GM12864 (cell line): Measurements from ENCODE around the gene CDH23.
"Not testable (repeated sequence)": the region's sequence is repeated elsewhere in the genome, so short reads cannot be mapped to it uniquely, and the experiment has no call there.

Experiments used
- DNase-seq: peaks from one replicate; pipeline ENCODE4 v3.0.0-alpha.2; 2011; ENCODE audit warnings: low read depth
- H3K4me3 ChIP-seq: 2 replicates; pipeline ENCODE4 v1.5.1; 2011; ENCODE audit warnings: mild to moderate bottlenecking, low read depth, low read length, control low read depth
- TF ChIP-seq, protein P1 (sequence below): IDR thresholded peaks from 2 replicates; pipeline ENCODE4 v1.5.1; 2011; ENCODE audit warnings: low read depth, mild to moderate bottlenecking, moderate library complexity, low read length, control low read depth, inconsistent platforms; ENCODE audit errors: missing control alignments

Gene CDH23

DNA sequence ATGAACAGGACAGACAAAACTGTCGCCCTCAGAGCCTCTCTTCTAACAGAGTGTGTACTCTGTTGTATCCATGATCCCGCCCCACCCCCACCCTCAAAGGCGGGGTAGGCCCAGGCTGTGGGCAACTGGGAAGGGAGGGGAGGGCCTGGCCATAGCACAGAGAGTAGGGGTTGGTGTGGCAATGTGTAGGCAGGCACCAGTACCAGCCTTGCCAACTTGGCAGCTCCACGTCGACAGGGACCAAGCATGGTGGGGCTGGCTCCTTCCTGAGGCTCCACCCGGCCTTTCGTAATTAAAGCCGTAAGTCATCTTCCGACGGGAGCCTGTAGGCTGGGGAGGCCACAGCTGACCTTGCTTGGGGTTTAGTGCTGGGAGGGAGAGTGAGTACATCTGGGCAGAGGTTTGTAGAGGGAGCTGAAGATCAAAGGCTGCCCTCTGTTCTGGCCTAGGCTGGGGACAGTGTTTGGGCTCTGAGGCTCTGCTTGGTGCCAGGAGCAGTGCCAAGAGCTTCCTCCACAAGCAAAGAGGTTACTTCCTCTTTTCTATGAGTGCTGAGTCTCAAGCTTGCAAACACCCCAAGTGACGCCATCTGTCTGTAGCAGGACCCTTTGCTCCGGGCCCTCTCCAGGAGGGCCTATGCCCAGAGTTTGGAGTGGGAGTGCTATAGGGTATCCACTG lies 201.2 kb downstream of the CDH23 start:
- H3K4me3 ChIP-seq: no peak overlapping the region
- DNase-seq: no peak
- TF ChIP-seq, protein P1, sequence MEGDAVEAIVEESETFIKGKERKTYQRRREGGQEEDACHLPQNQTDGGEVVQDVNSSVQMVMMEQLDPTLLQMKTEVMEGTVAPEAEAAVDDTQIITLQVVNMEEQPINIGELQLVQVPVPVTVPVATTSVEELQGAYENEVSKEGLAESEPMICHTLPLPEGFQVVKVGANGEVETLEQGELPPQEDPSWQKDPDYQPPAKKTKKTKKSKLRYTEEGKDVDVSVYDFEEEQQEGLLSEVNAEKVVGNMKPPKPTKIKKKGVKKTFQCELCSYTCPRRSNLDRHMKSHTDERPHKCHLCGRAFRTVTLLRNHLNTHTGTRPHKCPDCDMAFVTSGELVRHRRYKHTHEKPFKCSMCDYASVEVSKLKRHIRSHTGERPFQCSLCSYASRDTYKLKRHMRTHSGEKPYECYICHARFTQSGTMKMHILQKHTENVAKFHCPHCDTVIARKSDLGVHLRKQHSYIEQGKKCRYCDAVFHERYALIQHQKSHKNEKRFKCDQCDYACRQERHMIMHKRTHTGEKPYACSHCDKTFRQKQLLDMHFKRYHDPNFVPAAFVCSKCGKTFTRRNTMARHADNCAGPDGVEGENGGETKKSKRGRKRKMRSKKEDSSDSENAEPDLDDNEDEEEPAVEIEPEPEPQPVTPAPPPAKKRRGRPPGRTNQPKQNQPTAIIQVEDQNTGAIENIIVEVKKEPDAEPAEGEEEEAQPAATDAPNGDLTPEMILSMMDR: no peak

GRCh38 chr10:71598621-71599055 lies 201.9 kb downstream of the CDH23 start:
- TF ChIP-seq, protein P1: no peak
- DNase-seq: no peak
- H3K4me3 ChIP-seq: no peak overlapping the region

DNA sequence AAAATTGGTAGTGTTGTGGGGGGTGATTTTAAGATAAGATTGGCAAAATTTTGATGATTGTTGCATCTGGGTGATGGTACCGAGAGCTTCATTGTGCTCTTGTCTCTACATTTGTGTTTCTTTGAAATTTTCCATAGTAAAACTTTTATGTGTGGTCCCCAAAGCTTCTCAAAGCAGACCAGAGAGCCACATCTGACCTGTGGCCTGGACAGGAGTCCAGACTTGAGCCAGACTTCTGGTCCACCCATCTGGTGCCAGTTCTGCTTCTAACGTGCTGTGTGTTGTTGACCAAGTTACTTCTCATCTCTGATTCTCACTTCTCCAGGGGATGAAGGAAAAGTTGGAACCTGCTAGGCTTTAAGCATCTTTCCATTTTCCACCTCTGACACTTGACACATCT lies 202.8 kb downstream of the CDH23 start:
- no peak for DNase-seq
- H3K4me3 ChIP-seq: no peak overlapping the region
- TF ChIP-seq, protein P1: no peak

GRCh38 chr10:71600242-71600641 lies 203.5 kb downstream of the CDH23 start:
- not testable (repeated sequence) for DNase-seq, H3K4me3 ChIP-seq

DNA sequence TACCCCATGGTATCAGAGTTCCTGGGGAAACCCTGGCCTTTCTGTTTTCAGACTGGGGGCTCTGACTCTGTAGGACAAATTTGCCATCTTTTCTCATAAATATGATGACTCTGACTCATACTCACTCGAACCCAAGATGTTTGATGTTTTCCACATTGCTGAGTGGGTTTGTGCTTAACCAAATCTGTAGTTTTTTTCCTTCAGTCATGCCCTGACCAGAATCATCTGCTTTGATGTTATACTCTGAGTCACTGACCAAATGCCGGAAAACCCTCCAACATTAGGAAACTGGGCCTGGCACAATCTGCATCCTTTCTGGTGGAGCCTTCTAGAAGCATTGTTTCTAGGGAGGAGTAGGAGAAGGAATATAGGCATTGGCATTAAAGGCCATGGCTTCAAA lies 204.1 kb downstream of the CDH23 start:
- DNase-seq: no peak
- TF ChIP-seq, protein P1: no peak
- H3K4me3 ChIP-seq: no peak overlapping the region

- DNase-seq: no peak
- no peak overlapping the region for H3K4me3 ChIP-seq
- TF ChIP-seq, protein P1: no peak
These were observed 204.6 kb downstream of the CDH23 start for GRCh38 chr10:71601273-71601672.

- H3K4me3 ChIP-seq: no peak overlapping the region
- TF ChIP-seq, protein P1: no peak
- DNase-seq: no peak
These were observed 206.4 kb downstream of the CDH23 start for GRCh38 chr10:71603150-71603549.
